Skeletal muscle tissue (tissue), 4 donors: ENCODE data around the gene CHCHD6. TPM values are rescaled to one million over a fixed set of nuclear protein-coding genes. Genes with fewer than 3 reads are reported as not detected.

Source experiments
- H3K27ac ChIP-seq: one replicate; pipeline ENCODE4 v1.7.0; 2013; ENCODE audit warnings: mild to moderate bottlenecking, low read depth, low read length, inconsistent platforms
- H3K27me3 ChIP-seq, 3 donors: one replicate each; pipeline ENCODE4 v1.7.0; 2013; ENCODE audit warnings: low read length in 3 of 3; ENCODE audit not compliant: control insufficient read depth in 3 of 3, insufficient read depth in 3 of 3
- H3K36me3 ChIP-seq, 3 donors: one replicate each; pipeline ENCODE4 v1.7.0; 2013; ENCODE audit warnings: low read length in 3 of 3; ENCODE audit not compliant: control insufficient read depth in 3 of 3, insufficient read depth in 3 of 3
- H3K4me1 ChIP-seq, 3 donors: one replicate each; pipeline ENCODE4 v1.7.0; 2013; ENCODE audit warnings: low read length in 3 of 3, mild to moderate bottlenecking in 3 of 3; ENCODE audit not compliant: control insufficient read depth in 3 of 3, insufficient read depth in 3 of 3
- H3K4me3 ChIP-seq, 3 donors: one replicate each; pipeline ENCODE4 v1.7.0; 2013; ENCODE audit warnings: low read length in 3 of 3
- H3K9ac ChIP-seq, 3 donors: one replicate each; pipeline ENCODE4 v1.7.0; 2013; ENCODE audit warnings: low read length in 3 of 3, mild to moderate bottlenecking in 3 of 3, moderate library complexity in 2 of 3, low read depth in 1 of 3
- H3K9me3 ChIP-seq, 3 donors: one replicate each; pipeline ENCODE4 v1.7.0; 2013; ENCODE audit warnings: low read length in 3 of 3; ENCODE audit not compliant: control insufficient read depth in 3 of 3
- total RNA-seq: library from RNA; depleted of rRNA; stranded (reverse); fragments of >200 nt; gene quantifications from one replicate; pipeline ENCODE4 v1.2.3, GENCODE V29; 2014
- donor health status: Osteomylitis.

CHCHD6 gene
- total RNA-seq, 1 donor from 2014 or later: 8.9 TPM

DNA sequence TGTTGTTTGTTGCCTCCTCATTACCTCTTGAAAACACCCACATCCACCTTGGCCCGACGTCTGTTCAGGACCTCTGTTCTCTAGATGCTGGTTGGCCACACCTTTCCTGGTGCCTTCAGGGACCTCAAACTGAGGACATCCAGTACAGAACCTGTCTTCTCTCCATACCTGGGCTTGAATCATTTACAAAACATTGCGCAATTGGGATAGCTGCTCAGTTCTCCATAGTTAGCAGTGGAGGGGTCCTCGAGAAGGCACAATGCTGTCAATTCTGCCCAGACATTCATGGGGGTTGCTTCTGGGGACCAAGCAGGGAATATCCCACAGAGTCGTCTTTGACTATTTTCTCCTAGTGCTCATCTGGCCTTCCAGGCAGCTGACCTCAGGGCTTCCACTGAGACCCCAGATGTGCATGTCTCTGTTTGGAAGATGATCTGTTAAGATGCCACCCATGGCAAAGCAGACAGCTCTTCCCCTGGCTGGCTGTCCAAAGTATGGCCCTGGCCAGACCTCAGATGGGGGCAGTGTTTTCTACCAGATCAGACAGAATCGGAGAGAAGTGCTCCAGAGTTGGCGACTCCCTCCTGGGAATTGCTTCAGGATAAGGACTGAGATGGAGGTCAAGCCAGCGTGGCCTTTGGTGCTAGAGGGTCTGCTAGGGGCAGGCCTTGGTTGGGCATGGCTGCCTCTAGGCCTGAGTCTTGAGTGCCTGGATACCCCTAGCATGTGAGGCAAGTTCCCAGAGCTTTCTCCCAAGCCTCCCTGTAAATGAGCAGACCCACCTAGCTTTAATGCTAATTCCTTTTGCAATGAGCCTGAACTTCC lies 46.1 kb downstream of the CHCHD6 start:
- Histone ChIP-seq H3K4me3 (no peak overlapping the region), H3K9me3 (no peaks in the 10 kb centered on the region), H3K4me1 (peaks cover 21 to 28% (median 25%) of the 10 kb centered on the region in 3 donors), H3K9ac (no peak overlapping the region), H3K27ac (no peak overlapping the region), H3K36me3 (no peaks in the 10 kb centered on the region), H3K27me3 (no peaks in the 10 kb centered on the region)

DNA sequence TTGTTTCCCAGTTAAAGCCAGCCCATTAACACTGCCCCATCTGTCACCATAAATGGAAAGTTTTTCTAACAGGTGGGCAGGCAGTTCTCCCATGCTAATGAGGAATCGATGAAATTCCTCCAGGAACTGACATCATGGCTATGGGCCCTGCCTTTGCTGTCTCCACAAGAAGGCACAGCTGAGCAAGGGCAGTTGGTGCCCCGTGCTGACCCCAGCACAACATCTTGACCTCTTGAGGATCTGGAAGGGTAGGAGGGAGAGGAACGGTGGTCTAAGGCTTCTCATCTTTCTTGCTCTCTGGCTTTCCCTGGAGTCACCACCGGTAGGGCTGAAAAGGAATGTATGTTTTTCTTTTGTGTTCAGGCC lies 46.7 kb downstream of the CHCHD6 start:
- Histone ChIP-seq H3K27ac (no peak overlapping the region), H3K36me3 (no peaks in the 10 kb centered on the region), H3K4me1 (peaks cover 15 to 22% (median 19%) of the 10 kb centered on the region in 3 donors), H3K9me3 (no peaks in the 10 kb centered on the region), H3K27me3 (no peaks in the 10 kb centered on the region), H3K4me3 (no peak overlapping the region), H3K9ac (peak overlapping the region in 1 of 3 donors; percentile 16)

DNA sequence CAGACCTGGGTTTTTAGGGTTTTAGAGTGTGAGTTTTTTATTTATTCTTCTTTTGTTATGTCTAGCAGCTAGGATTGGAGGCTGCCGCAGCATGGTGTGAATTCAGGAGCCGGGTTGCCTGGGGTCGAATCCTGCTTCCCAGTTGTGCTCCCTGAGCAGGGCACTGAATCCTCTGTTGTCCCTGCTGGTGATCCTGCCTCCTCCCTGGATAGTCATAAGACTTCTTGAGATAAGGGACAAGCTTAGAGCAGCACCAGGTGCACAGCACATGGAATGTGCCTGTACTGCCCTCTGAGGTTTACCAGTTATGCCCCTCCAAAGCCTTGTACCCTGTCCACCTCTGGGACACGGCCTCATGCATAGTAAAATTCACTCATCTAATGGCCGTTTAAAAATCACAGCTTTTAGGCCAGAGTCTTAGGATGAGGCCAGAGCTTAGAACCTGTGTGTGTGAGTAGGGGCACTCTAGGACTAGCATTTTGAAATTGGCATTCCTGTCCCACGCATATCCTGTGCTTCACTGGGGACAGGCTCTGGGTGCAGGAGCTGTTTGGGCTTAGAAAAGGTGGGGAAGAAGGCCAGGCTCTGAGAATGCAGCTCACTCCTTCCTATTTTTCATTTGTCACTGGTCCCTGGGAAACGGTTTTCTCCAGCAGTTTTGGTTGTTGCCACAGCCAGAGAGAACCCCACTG lies 47.7 kb downstream of the CHCHD6 start:
- H3K9me3 ChIP-seq: no peaks in the 10 kb centered on the region
- H3K4me1 ChIP-seq: peaks cover 5 to 12% (median 9%) of the 10 kb centered on the region in 3 donors
- no peaks in the 10 kb centered on the region for H3K36me3 ChIP-seq
- H3K27ac ChIP-seq: no peak overlapping the region
- H3K4me3 ChIP-seq: no peak overlapping the region
- H3K27me3 ChIP-seq: no peaks in the 10 kb centered on the region
- H3K9ac ChIP-seq: no peak overlapping the region

DNA sequence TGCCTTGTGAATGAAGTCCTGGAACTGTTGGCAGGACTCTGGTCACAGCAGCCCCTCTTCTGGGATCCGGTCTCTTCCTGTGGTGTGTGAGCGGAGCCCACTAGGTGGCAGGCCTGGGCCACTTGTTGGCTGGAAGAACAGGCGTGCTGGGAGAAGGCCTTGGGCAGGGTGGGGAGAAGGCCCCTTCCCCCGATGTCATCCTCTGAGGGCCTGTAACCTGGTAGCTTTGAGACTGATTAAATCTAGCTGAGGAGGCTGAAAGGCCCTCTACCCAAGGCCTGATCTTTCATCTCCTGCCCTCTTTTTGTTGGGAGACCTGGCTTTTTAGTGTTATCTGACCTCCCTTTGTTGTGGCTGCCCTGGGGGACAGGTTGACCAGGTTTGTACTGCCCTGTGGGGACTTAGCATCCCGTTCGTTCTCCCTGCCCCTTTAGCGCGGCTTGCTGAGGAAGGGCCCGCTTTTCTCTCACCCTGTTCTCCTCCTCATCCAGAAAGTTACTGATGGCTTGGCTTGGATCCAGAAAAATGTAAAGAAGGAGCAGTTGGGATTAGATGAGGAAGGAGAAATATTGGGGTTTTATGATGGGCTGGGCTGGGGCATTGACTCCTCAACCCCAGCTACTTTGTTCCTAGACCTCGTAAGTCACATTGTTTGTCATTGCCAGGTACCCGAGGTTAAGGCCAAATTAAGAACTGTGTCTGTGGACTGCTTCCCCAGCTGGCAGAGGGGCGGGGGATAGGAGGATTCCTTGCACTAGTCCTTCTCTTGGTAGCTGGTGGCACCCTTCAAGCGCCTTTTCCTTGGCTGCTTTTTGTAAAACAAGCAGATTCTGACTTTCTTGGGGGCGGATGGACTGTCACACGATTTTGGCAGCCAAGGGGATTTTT lies 48.5 kb downstream of the CHCHD6 start:
- peaks cover 0 to 6% (median 2%) of the 10 kb centered on the region in 3 donors for H3K4me1 ChIP-seq
- no peaks in the 10 kb centered on the region for H3K36me3 ChIP-seq
- H3K4me3 ChIP-seq: no peak overlapping the region
- H3K27me3 ChIP-seq: no peaks in the 10 kb centered on the region
- no peaks in the 10 kb centered on the region for H3K9me3 ChIP-seq
- no peak overlapping the region for H3K27ac ChIP-seq
- no peak overlapping the region for H3K9ac ChIP-seq

DNA sequence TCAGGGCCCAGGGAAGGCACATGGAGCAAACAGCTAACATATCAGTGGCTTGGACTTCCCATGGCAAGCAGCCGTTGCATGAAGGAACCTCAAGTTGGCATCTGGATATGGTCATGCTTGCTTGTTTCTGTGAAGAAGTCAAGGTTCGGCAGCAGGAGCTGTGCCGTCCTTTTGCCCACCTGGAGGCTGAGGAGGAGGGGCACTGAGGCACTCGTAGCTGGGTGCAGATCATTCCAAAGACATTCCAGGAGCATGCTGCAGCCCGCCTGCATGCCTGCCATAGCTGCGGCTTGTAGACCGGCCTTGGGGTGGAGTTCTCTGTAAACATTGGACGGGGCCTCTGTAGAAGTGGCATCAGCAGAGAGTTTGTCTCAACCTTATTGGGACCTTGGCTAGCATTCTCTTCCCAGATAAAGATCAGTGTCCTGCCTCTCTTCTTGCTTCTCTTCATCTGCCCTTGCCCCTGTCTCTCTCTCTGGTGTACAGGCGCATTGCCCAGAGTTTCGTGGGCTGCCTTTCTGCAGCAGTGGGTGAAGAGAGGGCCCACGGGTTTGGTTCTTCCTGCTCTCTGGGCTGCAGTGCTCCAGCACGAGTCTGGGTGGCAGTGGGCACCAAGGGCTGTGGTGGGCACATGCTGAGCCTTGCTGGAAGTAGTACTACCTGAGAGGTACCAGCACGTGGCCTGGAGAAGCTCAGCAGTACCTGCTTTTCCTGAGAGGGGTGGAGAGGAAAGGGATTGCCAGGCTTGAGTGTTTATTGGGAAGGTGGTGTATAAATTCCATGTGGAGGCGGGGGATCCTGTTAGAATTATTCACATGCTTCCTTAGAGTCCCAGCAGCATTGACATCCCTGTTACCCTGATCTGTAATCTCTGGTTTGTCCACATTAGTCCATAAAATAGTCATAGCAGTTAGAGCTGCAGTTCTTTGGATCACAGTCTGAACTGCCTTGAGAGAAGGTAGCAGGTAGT lies 49.4 kb downstream of the CHCHD6 start:
- H3K27ac ChIP-seq: no peak overlapping the region
- peaks cover 4 to 6% (median 4%) of the 10 kb centered on the region in 3 donors for H3K4me1 ChIP-seq
- no peaks in the 10 kb centered on the region for H3K9me3 ChIP-seq
- H3K9ac ChIP-seq: no peak overlapping the region
- no peak overlapping the region for H3K4me3 ChIP-seq
- H3K36me3 ChIP-seq: no peaks in the 10 kb centered on the region
- H3K27me3 ChIP-seq: no peaks in the 10 kb centered on the region

DNA sequence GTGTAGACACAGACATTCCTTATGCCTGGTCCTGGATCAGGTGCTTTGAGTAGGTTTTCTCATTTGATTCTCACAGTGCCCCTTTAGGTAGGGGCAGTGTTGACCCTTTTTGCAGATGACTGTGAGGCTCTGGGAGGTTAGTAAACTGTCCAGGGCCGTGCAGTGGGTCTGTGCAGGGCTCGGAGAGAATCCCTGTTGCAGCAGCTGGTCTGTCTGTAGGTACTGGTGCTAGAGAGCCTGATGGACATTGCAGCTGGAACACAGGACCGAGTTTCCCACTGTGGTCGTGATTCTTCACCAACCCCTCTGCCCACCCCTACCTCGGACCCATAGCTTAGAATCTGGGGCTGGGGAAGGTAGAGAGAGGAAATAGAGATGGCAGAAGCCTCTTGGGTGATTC lies 51.8 kb downstream of the CHCHD6 start:
- H3K9ac ChIP-seq: no peak overlapping the region
- no peaks in the 10 kb centered on the region for H3K9me3 ChIP-seq
- no peaks in the 10 kb centered on the region for H3K36me3 ChIP-seq
- H3K27me3 ChIP-seq: no peaks in the 10 kb centered on the region
- peaks cover 4 to 6% (median 4%) of the 10 kb centered on the region in 3 donors for H3K4me1 ChIP-seq
- H3K27ac ChIP-seq: no peak overlapping the region
- no peak overlapping the region for H3K4me3 ChIP-seq

DNA sequence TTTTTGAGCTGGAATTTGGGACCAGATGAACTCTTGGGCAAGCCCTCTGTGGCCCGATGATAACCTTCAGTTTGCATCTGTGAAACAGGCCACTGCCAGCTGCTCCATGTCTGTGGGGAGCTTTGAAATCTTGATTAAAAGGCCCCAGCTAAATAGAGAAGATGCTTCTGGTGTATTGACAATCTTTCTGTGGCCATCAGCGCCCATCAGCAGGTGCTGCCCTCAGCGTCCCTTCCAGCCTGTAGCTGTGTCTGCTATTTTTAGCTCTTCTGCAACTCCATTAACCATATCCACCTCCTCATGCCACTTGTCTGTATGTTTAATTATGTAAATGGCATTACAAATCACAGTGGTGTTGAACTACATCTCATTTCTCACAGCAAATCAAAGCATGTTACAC lies 54.0 kb downstream of the CHCHD6 start:
- Histone ChIP-seq H3K9me3 (no peaks in the 10 kb centered on the region), H3K9ac (no peak overlapping the region), H3K27ac (no peak overlapping the region), H3K36me3 (no peaks in the 10 kb centered on the region), H3K27me3 (no peaks in the 10 kb centered on the region), H3K4me3 (no peak overlapping the region), H3K4me1 (peaks cover 0 to 4% (median 4%) of the 10 kb centered on the region in 3 donors)

DNA sequence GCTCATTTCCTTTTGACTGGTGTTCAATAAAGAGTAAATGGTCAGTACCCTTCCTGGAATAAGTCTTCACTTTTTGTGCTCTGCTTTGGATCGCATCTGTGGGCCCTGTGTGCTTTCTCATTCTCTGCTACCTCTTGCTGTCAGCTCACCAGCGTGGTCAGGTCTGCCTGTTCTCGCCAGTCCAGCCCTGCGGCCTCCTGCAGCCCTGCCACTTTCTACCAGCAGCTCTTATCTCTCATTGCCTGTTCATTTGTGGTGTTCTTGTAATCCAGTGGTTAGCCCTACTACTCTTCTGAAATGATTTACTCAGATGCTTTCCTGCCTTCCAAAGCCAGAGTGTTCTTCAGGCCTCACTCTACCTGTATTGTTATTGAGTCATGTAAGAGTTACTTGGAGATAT lies 54.8 kb downstream of the CHCHD6 start:
- H3K9me3 ChIP-seq: no peaks in the 10 kb centered on the region
- H3K4me1 ChIP-seq: peaks cover 0 to 4% (median 4%) of the 10 kb centered on the region in 3 donors
- H3K27me3 ChIP-seq: no peaks in the 10 kb centered on the region
- H3K9ac ChIP-seq: no peak overlapping the region
- no peak overlapping the region for H3K27ac ChIP-seq
- H3K36me3 ChIP-seq: no peaks in the 10 kb centered on the region
- H3K4me3 ChIP-seq: no peak overlapping the region

DNA sequence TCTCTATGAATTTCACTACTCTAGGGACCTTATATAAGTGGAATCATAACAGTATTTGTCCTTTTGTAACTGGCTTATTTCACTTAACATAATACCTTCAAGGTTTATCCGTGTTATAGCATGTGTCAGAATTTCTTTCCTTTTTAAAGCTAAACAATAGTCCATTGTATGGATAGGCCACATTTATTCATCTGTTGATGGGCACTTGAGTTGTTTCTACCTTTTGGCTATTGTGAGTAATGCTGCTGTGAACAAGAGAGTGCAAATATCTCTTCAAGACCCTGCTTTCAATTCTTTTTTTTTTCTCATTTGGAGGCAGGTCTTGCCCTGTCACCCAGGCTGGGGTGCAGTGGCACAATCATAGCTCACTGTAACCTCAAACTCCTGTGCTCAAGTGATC lies 56.5 kb downstream of the CHCHD6 start:
- no peak overlapping the region for H3K9ac ChIP-seq
- H3K27ac ChIP-seq: no peak overlapping the region
- no peak overlapping the region for H3K4me3 ChIP-seq
- peaks cover 0 to 4% (median 4%) of the 10 kb centered on the region in 3 donors for H3K4me1 ChIP-seq
- H3K36me3 ChIP-seq: no peaks in the 10 kb centered on the region
- no peaks in the 10 kb centered on the region for H3K9me3 ChIP-seq
- H3K27me3 ChIP-seq: no peaks in the 10 kb centered on the region
